Measurements from ENCODE around the gene NACC1. TPM values are rescaled to one million over a fixed set of nuclear protein-coding genes. Genes with fewer than 3 reads are reported as not detected.

Gene NACC1
- total and polyA plus RNA-seq, 2 of the 8 experiments (the other 6 are each of a cell fraction or from before 2014, with no cell fraction given) = 234 to 301 TPM

DNA sequence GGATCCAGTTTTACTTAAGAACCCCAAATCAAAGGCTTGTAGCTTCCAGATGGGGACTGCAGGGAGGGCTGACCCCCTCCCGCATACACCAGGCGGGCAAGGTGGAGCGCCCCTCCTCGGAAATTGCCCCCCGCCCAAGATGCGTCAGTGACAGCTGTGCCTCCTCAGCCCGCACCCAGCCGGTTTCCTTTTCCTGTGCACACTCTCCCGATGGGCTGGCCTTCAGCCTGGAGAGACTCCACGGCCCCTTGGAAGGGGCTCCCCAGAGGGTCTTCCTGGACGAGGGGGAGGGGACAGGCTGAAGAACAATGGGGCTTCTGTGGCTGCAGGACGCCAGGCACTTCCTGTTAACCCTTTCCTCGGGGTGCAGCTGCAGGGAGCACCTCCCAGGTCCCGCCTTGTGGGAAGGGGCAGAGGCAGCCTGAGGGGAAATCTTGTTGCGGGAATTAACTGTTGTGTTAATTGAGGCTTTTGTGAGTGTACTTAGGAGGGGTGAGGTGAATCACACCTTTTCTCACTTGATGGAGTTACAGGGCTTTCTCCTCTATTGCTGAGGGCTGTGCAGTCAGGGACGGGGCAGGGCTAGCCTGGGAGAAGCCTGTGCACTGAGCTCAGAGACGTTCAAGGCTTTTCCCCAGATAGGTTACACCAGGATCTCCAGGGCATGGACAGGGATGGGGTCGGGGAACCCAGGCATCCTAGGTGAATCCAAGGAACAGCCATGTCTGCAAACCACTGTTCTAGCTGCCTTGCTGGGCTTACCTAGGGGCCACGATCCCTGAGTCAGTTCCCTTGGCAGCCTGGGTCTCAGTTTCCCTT is 46.5 kb downstream of the NACC1 start (continued):
- peak; percentile 29 for TF ChIP-seq CHD7 (IDR thresholded peaks at IDR 0.05; ENCODE audit: insufficient replicate concordance, low read length)
- peak; percentile 63 for TF ChIP-seq TAF1 (IDR thresholded peaks at IDR 0.05; ENCODE audit: low read depth, low read length)
- TF ChIP-seq TAF7 (optimal IDR thresholded peaks at IDR 0.05; ENCODE audit: borderline replicate concordance, low read depth, low read length) = peak; percentile 55
- TF ChIP-seq SIRT6 (IDR thresholded peaks at IDR 0.05; ENCODE audit: low read length) = peak; percentile 86
- TF ChIP-seq CHD2 (IDR thresholded peaks at IDR 0.05; ENCODE audit: low read length) = peak; percentile 12; the same call in 1 of the 2 replicates
- peak; percentile 84 for TF ChIP-seq SP1 (IDR thresholded peaks at IDR 0.05; ENCODE audit: low read depth, low read length)
- TF ChIP-seq EP300 (IDR thresholded peaks at IDR 0.05; ENCODE audit: borderline replicate concordance in 1 of 2, low read depth in 2 of 2, low read length in 2 of 2) = peak; percentile 20 to 92; a peak in 2 of 3 replicates
- TF ChIP-seq ASH2L (IDR thresholded peaks at IDR 0.05; ENCODE audit: low read length) = peak; percentile 76
- peak; percentile 61 for TF ChIP-seq SAP30 (IDR thresholded peaks at IDR 0.05; ENCODE audit: insufficient read depth, insufficient replicate concordance, low read length)
- TF ChIP-seq POU5F1 (IDR thresholded peaks at IDR 0.05; ENCODE audit: low read depth, low read length) = no peak

All from H1 (cell line).